Small intestine (tissue), 7 donors: ENCODE results near the gene CLIP2. TPM values are rescaled to one million over a fixed set of nuclear protein-coding genes. Genes with fewer than 3 reads are reported as not detected.
A peak's percentile ranks its signal among the peaks of the same experiment; 100 is the strongest.

Experiments used
- DNase-seq, 2 donors: peaks; one replicate each; pipeline versions ENCODE4 v3.0.0 to v3.0.0-alpha.2; 2013
- FAIRE-seq: peaks from 2 replicates; lab custom pipeline; 2012; peaks lifted over from hg19 to GRCh38; lab: Jason Lieb, UNC
- H3K27ac ChIP-seq, 3 donors: one replicate each; pipeline ENCODE4 v1.5.1; 2013; ENCODE audit warnings: low read length in 2 of 3, mild to moderate bottlenecking in 2 of 3, control low read depth in 1 of 3, inconsistent platforms in 1 of 3, low read depth in 1 of 3, moderate library complexity in 1 of 3
- H3K27me3 ChIP-seq, 3 donors: one replicate each; pipeline ENCODE4 v1.6.1; 2013; ENCODE audit warnings: low read length in 3 of 3, inconsistent platforms in 1 of 3; ENCODE audit not compliant: control insufficient read depth in 3 of 3, insufficient read depth in 3 of 3
- H3K36me3 ChIP-seq, 3 donors: one replicate each; pipeline ENCODE4 v1.6.1; 2013; ENCODE audit warnings: low read length in 3 of 3, inconsistent platforms in 1 of 3, low read depth in 1 of 3, mild to moderate bottlenecking in 1 of 3, moderate library complexity in 1 of 3; ENCODE audit not compliant: control insufficient read depth in 3 of 3, insufficient read depth in 2 of 3
- H3K4me1 ChIP-seq, 3 donors: one replicate each; pipeline ENCODE4 v1.6.1; 2013; ENCODE audit warnings: low read length in 2 of 3, inconsistent platforms in 1 of 3, low read depth in 1 of 3, mild to moderate bottlenecking in 1 of 3, moderate library complexity in 1 of 3; ENCODE audit not compliant: control insufficient read depth in 3 of 3, insufficient read depth in 2 of 3
- H3K4me3 ChIP-seq, 3 donors: one replicate each; pipeline ENCODE4 v1.5.1; 2013; ENCODE audit warnings: low read length in 3 of 3, control low read depth in 1 of 3, inconsistent platforms in 1 of 3, low read depth in 1 of 3, mild to moderate bottlenecking in 1 of 3, moderate library complexity in 1 of 3
- H3K9me3 ChIP-seq, 2 donors: one replicate each; pipeline ENCODE4 v1.6.1; 2013; ENCODE audit warnings: low read depth in 1 of 2, low read length in 1 of 2; ENCODE audit not compliant: control insufficient read depth in 2 of 2, insufficient read depth in 1 of 2
- WGBS, 3 donors: extraction: QIAGEN DNeasy Blood & Tissue Kit; methylation state at CpG; one replicate each; pipeline ENCODE4 v1.1.7; 2013; 5-methylcytosine and 5-hydroxymethylcytosine counted together
- polyA plus RNA-seq, 4 donors: library from polyadenylated mRNA; stranded (reverse) in 3 of 4; unstranded in 1 of 4; fragments of 200-250 nt in 3 of 4; fragments of 120-200 nt in 1 of 4; gene quantifications; one replicate each; pipeline versions ENCODE4 v1.2.1 to v1.2.3, GENCODE V29; 2013
- donor health status: healthy with polysubstance abuse.
- donor health status: control.
- donor health status: control.
- donor health status: Bipolar disorder and iron deficiency.
- donor health status: healthy.

Gene CLIP2
- polyA plus RNA-seq, 4 donors, result 11.3 to 25.9 (median 16.4) TPM

GRCh38 chr7:74288034-74288881 lies 949 bp upstream of the CLIP2 start:
- H3K27me3 ChIP-seq, result peaks cover 0 to 6% (median 0%) of the 10 kb centered on the region in 3 donors
- DNase-seq (peak; percentile 29 to 48), FAIRE-seq (no peak)
- no peaks in the 10 kb centered on the region for H3K36me3 ChIP-seq
- peak overlapping the region in 1 of 3 donors; percentile 44 for H3K4me3 ChIP-seq
- H3K9me3 ChIP-seq, result no peaks in the 10 kb centered on the region
- WGBS, 3 donors, result 16 to 41% (median 35%) methylated on average over 20 of the region's 20 CpGs
- peaks cover 0 to 74% (median 2%) of the 10 kb centered on the region in 3 donors for H3K4me1 ChIP-seq
- peak overlapping the region in 1 of 3 donors; percentile 63 for H3K27ac ChIP-seq

DNA sequence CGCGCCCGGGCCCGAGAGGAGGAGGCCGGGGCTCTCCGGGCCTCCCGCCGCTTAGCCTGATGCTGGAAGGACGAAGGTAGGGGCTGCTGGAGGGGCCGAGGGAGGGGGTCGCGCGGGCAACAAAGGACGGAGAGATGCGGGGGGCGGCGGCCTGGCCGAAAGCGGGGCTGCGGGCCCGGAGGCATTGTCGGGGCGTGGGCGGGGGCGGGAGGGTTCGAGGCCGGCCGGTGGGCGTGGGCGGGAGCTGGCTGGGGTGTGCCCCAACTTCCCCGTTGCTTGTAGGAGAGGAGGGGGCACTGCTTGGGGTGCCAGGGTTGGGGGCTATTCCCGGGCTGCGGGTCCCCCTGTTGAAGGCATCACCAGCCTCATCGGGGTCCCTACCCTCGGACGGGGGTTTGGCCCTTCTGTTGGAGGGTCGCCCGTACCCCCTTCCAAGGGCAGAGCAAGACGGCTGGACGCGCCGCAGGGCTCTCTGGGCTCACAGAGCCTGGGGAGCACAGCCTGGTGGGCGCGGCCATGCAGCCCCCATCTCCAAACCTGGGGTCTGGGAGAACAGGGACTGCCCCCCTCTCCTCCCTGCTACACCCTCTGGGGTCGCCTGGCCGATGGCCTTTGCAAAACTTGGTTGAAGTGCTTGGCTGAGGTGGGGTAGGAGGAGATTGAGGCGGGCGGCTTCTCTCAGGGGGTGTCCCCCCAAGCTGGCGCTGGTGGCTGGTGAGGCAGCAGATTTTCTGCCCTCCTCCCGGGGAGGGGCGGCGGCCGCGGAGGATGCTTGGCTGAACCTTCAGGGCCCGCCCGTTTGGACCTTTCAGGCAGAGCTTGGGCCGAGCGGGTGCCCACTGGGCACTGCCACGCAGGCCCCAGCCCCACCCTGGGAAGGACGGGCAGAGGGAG lies 699 bp downstream of the CLIP2 start:
- Histone ChIP-seq H3K27ac (peak overlapping the region in 2 of 3 donors; percentile 72 to 81), H3K36me3 (peaks cover 0 to 2% (median 0%) of the 10 kb centered on the region in 3 donors), H3K27me3 (peaks cover 0 to 6% (median 0%) of the 10 kb centered on the region in 3 donors), H3K9me3 (no peaks in the 10 kb centered on the region), H3K4me3 (peak overlapping the region; percentile 52 to 91 (median 73)), H3K4me1 (peaks cover 0 to 77% (median 0%) of the 10 kb centered on the region in 3 donors)
- 0 to 1% (median 1%) methylated on average over 35 to 60 of the region's 60 CpGs for WGBS, 3 donors
- peak; percentile 43 to 45 for DNase-seq
- no peak for FAIRE-seq

- peaks cover 0 to 2% (median 0%) of the 10 kb centered on the region in 3 donors for H3K36me3 ChIP-seq
- peak overlapping the region in 1 of 3 donors; percentile 72 for H3K27ac ChIP-seq
- peaks cover 0 to 76% (median 0%) of the 10 kb centered on the region in 3 donors for H3K4me1 ChIP-seq
- peak overlapping the region; percentile 52 to 91 (median 73) for H3K4me3 ChIP-seq
- DNase-seq (no peak), FAIRE-seq (no peak)
- H3K9me3 ChIP-seq, result no peaks in the 10 kb centered on the region
- peaks cover 0 to 6% (median 0%) of the 10 kb centered on the region in 3 donors for H3K27me3 ChIP-seq
- 1 to 8% (median 4%) methylated on average over 8 to 9 of the region's 9 CpGs for WGBS, 3 donors
Observed at GRCh38 chr7:74290553-74290950, 1.3 kb downstream of the CLIP2 start.

DNA sequence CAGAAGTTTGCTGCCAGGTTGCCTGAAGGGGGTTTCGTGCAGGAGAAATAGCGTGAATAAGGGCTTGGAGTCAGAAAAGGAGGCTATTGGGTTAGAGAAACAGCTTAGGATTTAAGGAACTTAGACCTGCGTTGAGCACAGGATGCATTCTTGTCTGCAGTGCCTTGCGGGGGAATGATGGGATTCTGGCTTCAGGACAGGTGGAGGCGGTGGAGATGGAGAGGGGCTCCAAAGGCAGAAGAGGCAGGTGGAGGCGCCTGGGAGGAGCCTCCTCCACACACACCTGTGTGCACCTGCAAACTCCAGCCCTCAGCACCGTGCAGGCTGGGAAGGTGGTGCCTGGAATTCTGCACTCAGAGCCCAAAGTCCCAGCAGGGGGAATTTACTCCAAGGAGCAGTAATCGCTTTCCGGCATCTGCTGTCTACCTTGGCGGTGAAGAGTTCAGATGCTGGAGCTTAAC lies 1.8 kb downstream of the CLIP2 start:
- H3K27me3 ChIP-seq, result peaks cover 0 to 6% (median 0%) of the 10 kb centered on the region in 3 donors
- peaks cover 0 to 74% (median 0%) of the 10 kb centered on the region in 3 donors for H3K4me1 ChIP-seq
- WGBS, 3 donors, result 15 to 49% (median 28%) methylated on average over 9 to 10 of the region's 10 CpGs
- H3K36me3 ChIP-seq, result peaks cover 0 to 3% (median 0%) of the 10 kb centered on the region in 3 donors
- DNase-seq (peak; percentile 68 to 89), FAIRE-seq (no peak)
- H3K9me3 ChIP-seq, result no peaks in the 10 kb centered on the region
- peak overlapping the region in 2 of 3 donors; percentile 52 to 91 for H3K4me3 ChIP-seq
- peak overlapping the region in 1 of 3 donors; percentile 72 for H3K27ac ChIP-seq

GRCh38 chr7:74291535-74291934 lies 2.3 kb downstream of the CLIP2 start:
- DNase-seq (no peak), FAIRE-seq (no peak)
- Histone ChIP-seq H3K27ac (peak overlapping the region in 2 of 3 donors; percentile 6 to 72), H3K36me3 (peaks cover 0 to 7% (median 0%) of the 10 kb centered on the region in 3 donors), H3K9me3 (peaks cover 0 to 3% of the 10 kb centered on the region in 2 donors), H3K4me1 (peaks cover 0 to 74% (median 0%) of the 10 kb centered on the region in 3 donors), H3K4me3 (no peak overlapping the region), H3K27me3 (peaks cover 0 to 6% (median 0%) of the 10 kb centered on the region in 3 donors)
- 38 to 57% (median 44%) methylated on average over 5 of the region's 5 CpGs for WGBS, 3 donors

- H3K36me3 ChIP-seq, result peaks cover 0 to 10% (median 0%) of the 10 kb centered on the region in 3 donors
- H3K27ac ChIP-seq, result peak overlapping the region; percentile 67 to 76 (median 70)
- no peak for FAIRE-seq
- DNase-seq, result peak; percentile 95 to 99
- peaks cover 0 to 6% (median 0%) of the 10 kb centered on the region in 3 donors for H3K27me3 ChIP-seq
- peaks cover 0 to 7% of the 10 kb centered on the region in 2 donors for H3K9me3 ChIP-seq
- 10 to 49% (median 38%) methylated on average over 17 to 18 of the region's 18 CpGs for WGBS, 3 donors
- peaks cover 0 to 63% (median 0%) of the 10 kb centered on the region in 3 donors for H3K4me1 ChIP-seq
- peak overlapping the region in 2 of 3 donors; percentile 37 to 47 for H3K4me3 ChIP-seq
Observed at GRCh38 chr7:74292757-74293576, 3.8 kb downstream of the CLIP2 start.

- no peak for DNase-seq
- WGBS, 3 donors, result 25 to 58% (median 51%) methylated on average over 3 to 4 of the region's 4 CpGs
- peak overlapping the region; percentile 67 to 76 (median 70) for H3K27ac ChIP-seq
- no peak for FAIRE-seq
- peaks cover 0 to 6% (median 0%) of the 10 kb centered on the region in 3 donors for H3K27me3 ChIP-seq
- peaks cover 0 to 10% (median 0%) of the 10 kb centered on the region in 3 donors for H3K36me3 ChIP-seq
- peak overlapping the region in 2 of 3 donors; percentile 37 to 47 for H3K4me3 ChIP-seq
- H3K4me1 ChIP-seq, result peaks cover 0 to 58% (median 0%) of the 10 kb centered on the region in 3 donors
- peaks cover 0 to 7% of the 10 kb centered on the region in 2 donors for H3K9me3 ChIP-seq
Observed at GRCh38 chr7:74293577-74293908, 4.3 kb downstream of the CLIP2 start.
